SKM-1 treated with dmso at 0.1 percent for 144 hours (cell line): ENCODE results near the gene TMEM143.

Experiments
- DNase-seq: peaks from one replicate; lab custom pipeline; 2025; ENCODE audit not compliant: unreplicated experiment; lab: John Stamatoyannopoulos, UW

The TMEM143 gene

GRCh38 chr19:48361912-48362311 is 1.8 kb downstream of the TMEM143 start:
- DNase-seq, result no peak

GRCh38 chr19:48359123-48359522 is 4.6 kb downstream of the TMEM143 start:
- DNase-seq, result no peak

- no peak for DNase-seq
Observed at GRCh38 chr19:48355365-48355954, 8.3 kb downstream of the TMEM143 start.

GRCh38 chr19:48354332-48354992 is 9.3 kb downstream of the TMEM143 start:
- DNase-seq, result no peak

GRCh38 chr19:48353677-48354076 is 10.1 kb downstream of the TMEM143 start:
- DNase-seq, result no peak

- DNase-seq, result peak; percentile 30
Observed at GRCh38 chr19:48351341-48351752, 12.4 kb downstream of the TMEM143 start.

- DNase-seq, result no peak
Observed at GRCh38 chr19:48350856-48351255, 12.9 kb downstream of the TMEM143 start.

GRCh38 chr19:48348737-48349136 is 15.0 kb downstream of the TMEM143 start:
- DNase-seq, result no peak

- no peak for DNase-seq
Observed at GRCh38 chr19:48348045-48348444, 15.7 kb downstream of the TMEM143 start.

- no peak for DNase-seq
Observed at GRCh38 chr19:48346191-48346590, 17.5 kb downstream of the TMEM143 start.

GRCh38 chr19:48344892-48345291 is 18.8 kb downstream of the TMEM143 start:
- DNase-seq, result no peak

- no peak for DNase-seq
Observed at GRCh38 chr19:48342841-48343540, 20.7 kb downstream of the TMEM143 start.

- no peak for DNase-seq
Observed at GRCh38 chr19:48342414-48342738, 21.4 kb downstream of the TMEM143 start.

GRCh38 chr19:48341515-48342413 is 22.0 kb downstream of the TMEM143 start:
- DNase-seq, result no peak

- DNase-seq, result no peak
Observed at GRCh38 chr19:48340995-48341394, 22.7 kb downstream of the TMEM143 start.

- DNase-seq, result no peak
Observed at GRCh38 chr19:48338802-48339503, 24.8 kb downstream of the TMEM143 start.

- DNase-seq, result no peak
Observed at GRCh38 chr19:48338253-48338755, 25.4 kb downstream of the TMEM143 start.

GRCh38 chr19:48333467-48334384 is 30.0 kb downstream of the TMEM143 start:
- no peak for DNase-seq

- no peak for DNase-seq
Observed at GRCh38 chr19:48332662-48333466, 30.9 kb downstream of the TMEM143 start.
